Measurements from ENCODE around the gene LRP8.
A peak's percentile ranks its signal among the peaks of the same experiment; 100 is the strongest.

LRP8 gene

GRCh38 chr1:53294061-53294460, 33.8 kb downstream of the LRP8 start:
- no peak overlapping the region; the same call in 1 of the 2 replicates for H3K27ac ChIP-seq
- no peak for TF ChIP-seq CTCF (conservative IDR thresholded peaks at IDR 0.05)

- H3K27ac ChIP-seq = peak overlapping the region; percentile 23; the same call in 1 of the 2 replicates
- TF ChIP-seq CTCF (conservative IDR thresholded peaks at IDR 0.05) = no peak
These were observed 34.7 kb downstream of the LRP8 start for GRCh38 chr1:53293123-53293522.

GRCh38 chr1:53292690-53293089, 35.2 kb downstream of the LRP8 start:
- no peak for TF ChIP-seq CTCF (conservative IDR thresholded peaks at IDR 0.05)
- H3K27ac ChIP-seq = peak overlapping the region; percentile 23; the same call in 1 of the 2 replicates

- H3K27ac ChIP-seq = no peak overlapping the region
These were observed 36.3 kb downstream of the LRP8 start for GRCh38 chr1:53291574-53291973.

GRCh38 chr1:53288790-53289429, 39.0 kb downstream of the LRP8 start:
- no peak for TF ChIP-seq CTCF (conservative IDR thresholded peaks at IDR 0.05)
- no peak overlapping the region for H3K27ac ChIP-seq

More at GRCh38 chr1:53291574-53291973, 36.3 kb downstream of the LRP8 start:
- TF ChIP-seq CTCF (conservative IDR thresholded peaks at IDR 0.05) = no peak

GRCh38 chr1:53288002-53288789, 39.7 kb downstream of the LRP8 start:
- H3K27ac ChIP-seq = no peak overlapping the region
- no peak for TF ChIP-seq CTCF (conservative IDR thresholded peaks at IDR 0.05)

- no peak for TF ChIP-seq CTCF (conservative IDR thresholded peaks at IDR 0.05)
- H3K27ac ChIP-seq = no peak overlapping the region
These were observed 40.9 kb downstream of the LRP8 start for GRCh38 chr1:53286955-53287354.

All from VCaP (cell line).